Measurements from ENCODE around the gene UTF1. TPM values are rescaled to one million over a fixed set of nuclear protein-coding genes. Genes with fewer than 3 reads are reported as not detected.

The UTF1 gene
- total and polyA plus RNA-seq, 2 donors (not counting 1 experiment from before 2014, with no cell fraction given): 0.10 to 0.25 TPM

DNA sequence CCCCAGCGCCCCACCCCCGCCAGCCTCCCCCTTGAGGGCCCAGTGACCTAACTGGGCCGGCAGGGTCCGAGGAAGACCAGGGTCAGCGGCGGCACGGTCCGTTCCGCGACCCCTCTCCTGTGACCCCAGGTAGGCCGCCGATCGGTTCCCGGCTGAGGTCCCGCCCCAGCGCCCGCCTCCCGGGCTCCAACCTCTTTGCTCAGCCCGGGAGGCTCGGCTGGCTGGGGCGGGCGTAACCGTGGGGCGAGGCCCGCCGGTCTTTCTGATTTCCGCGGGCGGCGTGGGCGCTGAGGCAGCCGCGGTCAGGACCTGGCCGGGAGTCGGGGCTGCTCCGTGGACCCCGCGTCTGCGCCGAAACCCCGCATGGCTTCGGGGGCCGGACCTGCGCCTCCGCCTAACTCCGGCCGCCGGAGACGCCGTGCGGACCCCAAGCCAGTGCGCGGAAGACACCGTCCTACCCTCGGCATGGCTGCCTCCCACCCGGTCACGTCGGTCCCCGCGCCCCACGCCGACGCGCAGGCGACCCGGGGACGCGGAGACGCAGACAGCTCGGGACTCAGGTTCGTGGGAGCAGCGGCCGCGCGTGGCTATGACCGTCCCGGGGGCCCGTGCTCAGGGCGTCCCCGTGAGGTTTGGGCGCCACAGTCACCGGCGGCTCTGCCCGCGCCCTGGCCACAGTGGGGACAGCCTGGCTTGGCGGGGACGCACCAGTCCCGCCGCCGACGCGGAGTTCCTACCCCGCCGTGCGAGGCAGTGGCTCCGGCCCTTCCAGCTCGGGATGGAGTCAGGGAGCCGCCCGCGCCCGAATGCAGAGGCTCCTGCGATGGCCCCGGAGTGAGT lies 6.6 kb downstream of the UTF1 start:
- intact Hi-C loops (cut with micrococcal nuclease): no loop called here
- no peaks in the 10 kb centered on the region for H3K9me3 Mint-ChIP-seq (ENCODE audit: insufficient read depth)
- Histone ChIP-seq H3K36me3 (replicated peaks in 1 of 2; ENCODE audit: control extremely low read depth in 1 of 2, control insufficient read depth in 1 of 2, extremely low read depth in 1 of 2, insufficient read depth in 2 of 2, low read length in 1 of 2) (no peaks in the 10 kb centered on the region), H3K4me3 (ENCODE audit: control extremely low read depth in 1 of 5, extremely low read depth in 1 of 5, insufficient read depth in 1 of 5, low read depth in 2 of 5, low read length in 4 of 5) (peak overlapping the region in 4 of 5 experiments; percentile 17 to 55 (median 38)), H3K4me2 (replicated peaks; ENCODE audit: low read depth, low read length, poor library complexity, severe bottlenecking) (peak overlapping the region; percentile 86), H3K4me1 (ENCODE audit: control insufficient read depth in 2 of 2, insufficient read depth in 2 of 2, low read length in 2 of 2) (peaks cover 49 to 53% of the 10 kb centered on the region in 2 donors), H3K79me2 (ENCODE audit: control insufficient read depth, insufficient read depth, low read length) (no peaks in the 10 kb centered on the region), H3K27me3 (replicated peaks in 1 of 4; ENCODE audit: control extremely low read depth in 1 of 4, control insufficient read depth in 3 of 4, insufficient read depth in 4 of 4, low read length in 3 of 4) (peaks cover 0 to 54% (median 21%) of the 10 kb centered on the region in 4 experiments), H4K20me1 (ENCODE audit: control insufficient read depth, insufficient read depth, low read length, poor library complexity, severe bottlenecking) (peaks cover 4% of the 10 kb centered on the region), H3K9me3 (ENCODE audit: control extremely low read depth in 1 of 3, control insufficient read depth in 2 of 3, insufficient read depth in 1 of 3, low read length in 2 of 3) (peaks cover 0 to 1% (median 0%) of the 10 kb centered on the region in 3 donors), H3K9ac (ENCODE audit: low read length) (peak overlapping the region; percentile 53), H3K27ac (ENCODE audit: low read length in 2 of 2) (no peak overlapping the region), H2AFZ (ENCODE audit: insufficient read depth, low read depth, low read length, poor library complexity, severe bottlenecking) (peak overlapping the region; percentile 38)
- peaks cover 16% of the 10 kb centered on the region for H3K27me3 Mint-ChIP-seq
- peaks cover 30% of the 10 kb centered on the region for H3K4me1 Mint-ChIP-seq
- TF ChIP-seq CTCF (IDR thresholded peaks at IDR 0.05): no peak
- TF ChIP-seq EZH2 (IDR thresholded peaks at IDR 0.05; ENCODE audit: borderline replicate concordance, insufficient read depth, low read depth, low read length, poor library complexity, severe bottlenecking): peak; percentile 90
- H3K4me3 Mint-ChIP-seq: peak overlapping the region; percentile 32
- ChIA-PET POLR2A (no interaction called here), CTCF (no interaction called here)
- H3K27ac Mint-ChIP-seq: no peak overlapping the region
- WGBS (ENCODE audit: insufficient coverage): 3% methylated on average over 101 of the region's 103 CpGs
- ATAC-seq (ENCODE audit: low read depth) (no peak), DNase-seq (peak; percentile 54)

- intact Hi-C loops (cut with micrococcal nuclease): no loop called here
Observed at GRCh38 chr10:133237241-133237587, 7.2 kb downstream of the UTF1 start.

More at GRCh38 chr10:133237241-133237587, 7.2 kb downstream of the UTF1 start:
- peak overlapping the region; percentile 29 for H3K4me3 Mint-ChIP-seq
- TF ChIP-seq EZH2 (IDR thresholded peaks at IDR 0.05; ENCODE audit: borderline replicate concordance, insufficient read depth, low read depth, low read length, poor library complexity, severe bottlenecking) (peak; percentile 16), CTCF (IDR thresholded peaks at IDR 0.05) (no peak)
- H3K9me3 Mint-ChIP-seq (ENCODE audit: insufficient read depth): no peaks in the 10 kb centered on the region
- H3K4me1 ChIP-seq (ENCODE audit: control insufficient read depth in 2 of 2, insufficient read depth in 2 of 2, low read length in 2 of 2): peaks cover 55 to 59% of the 10 kb centered on the region in 2 donors
- 18% methylated on average over 32 of the region's 32 CpGs for WGBS (ENCODE audit: insufficient coverage)
- ChIA-PET POLR2A (no interaction called here), CTCF (no interaction called here)
- H3K27ac Mint-ChIP-seq: no peak overlapping the region
- H3K27ac ChIP-seq (ENCODE audit: low read length in 2 of 2): no peak overlapping the region
- H3K9ac ChIP-seq (ENCODE audit: low read length): peak overlapping the region; percentile 53
- no peak for DNase-seq
- peak overlapping the region; percentile 86 for H3K4me2 ChIP-seq (replicated peaks; ENCODE audit: low read depth, low read length, poor library complexity, severe bottlenecking)
- H4K20me1 ChIP-seq (ENCODE audit: control insufficient read depth, insufficient read depth, low read length, poor library complexity, severe bottlenecking): peaks cover 4% of the 10 kb centered on the region
- no peaks in the 10 kb centered on the region for H3K9me3 ChIP-seq (ENCODE audit: control extremely low read depth in 1 of 3, control insufficient read depth in 2 of 3, insufficient read depth in 1 of 3, low read length in 2 of 3)
- H3K4me1 Mint-ChIP-seq: peaks cover 34% of the 10 kb centered on the region
- H3K79me2 ChIP-seq (ENCODE audit: control insufficient read depth, insufficient read depth, low read length): no peaks in the 10 kb centered on the region
- H3K27me3 ChIP-seq (replicated peaks in 1 of 4; ENCODE audit: control extremely low read depth in 1 of 4, control insufficient read depth in 3 of 4, insufficient read depth in 4 of 4, low read length in 3 of 4): peaks cover 0 to 48% (median 19%) of the 10 kb centered on the region in 4 experiments
- no peak overlapping the region for H2AFZ ChIP-seq (ENCODE audit: insufficient read depth, low read depth, low read length, poor library complexity, severe bottlenecking)
- ATAC-seq (ENCODE audit: low read depth): no peak
- peak overlapping the region in 1 of 5 experiments; percentile 42 for H3K4me3 ChIP-seq (ENCODE audit: control extremely low read depth in 1 of 5, extremely low read depth in 1 of 5, insufficient read depth in 1 of 5, low read depth in 2 of 5, low read length in 4 of 5)
- no peaks in the 10 kb centered on the region for H3K36me3 ChIP-seq (replicated peaks in 1 of 2; ENCODE audit: control extremely low read depth in 1 of 2, control insufficient read depth in 1 of 2, extremely low read depth in 1 of 2, insufficient read depth in 2 of 2, low read length in 1 of 2)
- peaks cover 16% of the 10 kb centered on the region for H3K27me3 Mint-ChIP-seq
